Tibial artery (tissue), 4 donors: ENCODE results near the gene B4GALNT3.

ENCODE experiments used
- DNase-seq, 2 donors: peaks; one replicate each; pipeline ENCODE4 v3.0.0-alpha.2; 2019
- H3K27ac ChIP-seq, 2 donors: fragments of 200-600 bp; sonication (generic) in 1 of 2; 1 replicate in 1 of 2; 2 replicates in 1 of 2; pipeline ENCODE4 v1.5.1; 2018 to 2019; ENCODE audit warnings: mild to moderate bottlenecking in 1 of 2
- H3K27me3 ChIP-seq, 2 donors: fragments of 200-600 bp; sonication (generic) in 1 of 2; one replicate each; pipeline versions ENCODE4 v1.5.1 to v1.6.0; 2016 to 2019
- H3K36me3 ChIP-seq, 3 donors: fragments of 200-600 bp; sonication (generic) in 2 of 3; one replicate each; pipeline ENCODE4 v1.5.1; 2016 to 2019; ENCODE audit warnings: mild to moderate bottlenecking in 2 of 3
- H3K4me1 ChIP-seq, 4 donors: fragments of 200-600 bp; sonication (generic) in 2 of 4; 1 replicate in 3 of 4; 2 replicates in 1 of 4; pipeline ENCODE4 v1.5.1; 2016 to 2019
- H3K4me3 ChIP-seq, 2 donors: fragments of 200-600 bp; sonication (generic) in 1 of 2; 1 replicate in 1 of 2; 2 replicates in 1 of 2; pipeline ENCODE4 v1.5.1; 2018 to 2019; ENCODE audit warnings: mild to moderate bottlenecking in 2 of 2
- H3K9me3 ChIP-seq, 3 donors: fragments of 200-600 bp; sonication (generic) in 1 of 3; one replicate each; pipeline ENCODE4 v1.5.1; 2016 to 2019
- intact Hi-C: fragments of 100-400 bp; cut with DNase I; formaldehyde crosslinking; loops from one replicate; pipeline ENCODE4 v1.15.0; 2023; ENCODE audit warnings: low total_unique reads
- TF ChIP-seq, protein P1 (sequence below), 2 experiments: fragments of 200-600 bp in 1 of 2; fragments of 450-650 bp in 1 of 2; IDR thresholded peaks; one replicate each; pipeline ENCODE4 v1.5.1; 2017 to 2019; ENCODE audit warnings: antibody characterized with exemption in 2 of 2, mild to moderate bottlenecking in 1 of 2, moderate library complexity in 1 of 2

B4GALNT3 gene

DNA sequence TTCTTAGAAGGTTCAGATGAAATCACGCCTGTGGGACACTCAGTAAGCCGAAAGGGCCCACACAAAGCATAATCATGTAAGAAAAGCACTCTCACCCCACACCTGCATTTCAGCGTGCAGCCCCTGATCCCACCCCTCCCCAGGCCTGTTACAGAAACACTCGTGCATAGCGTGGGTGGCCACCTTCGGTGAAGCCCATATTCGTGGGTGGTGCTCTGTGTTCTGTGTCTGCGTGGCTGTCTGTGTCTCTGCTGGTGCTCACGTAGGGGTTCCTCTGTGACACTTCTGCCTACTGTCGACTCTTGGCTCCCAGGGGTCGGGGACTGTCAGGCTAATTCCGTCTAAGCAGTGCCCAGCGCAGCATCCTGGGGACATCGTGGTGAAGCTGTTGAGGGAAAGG, 74.0 kb downstream of the B4GALNT3 start:
- no peak for DNase-seq
- intact Hi-C loops, result no loop called here
- no peak overlapping the region for H3K4me3 ChIP-seq
- peaks cover 0 to 7% (median 5%) of the 10 kb centered on the region in 4 donors for H3K4me1 ChIP-seq
- no peaks in the 10 kb centered on the region for H3K36me3 ChIP-seq
- no peaks in the 10 kb centered on the region for H3K27me3 ChIP-seq
- peaks cover 0 to 9% (median 6%) of the 10 kb centered on the region in 3 donors for H3K9me3 ChIP-seq
- H3K27ac ChIP-seq, result no peak overlapping the region
- TF ChIP-seq, protein P1, sequence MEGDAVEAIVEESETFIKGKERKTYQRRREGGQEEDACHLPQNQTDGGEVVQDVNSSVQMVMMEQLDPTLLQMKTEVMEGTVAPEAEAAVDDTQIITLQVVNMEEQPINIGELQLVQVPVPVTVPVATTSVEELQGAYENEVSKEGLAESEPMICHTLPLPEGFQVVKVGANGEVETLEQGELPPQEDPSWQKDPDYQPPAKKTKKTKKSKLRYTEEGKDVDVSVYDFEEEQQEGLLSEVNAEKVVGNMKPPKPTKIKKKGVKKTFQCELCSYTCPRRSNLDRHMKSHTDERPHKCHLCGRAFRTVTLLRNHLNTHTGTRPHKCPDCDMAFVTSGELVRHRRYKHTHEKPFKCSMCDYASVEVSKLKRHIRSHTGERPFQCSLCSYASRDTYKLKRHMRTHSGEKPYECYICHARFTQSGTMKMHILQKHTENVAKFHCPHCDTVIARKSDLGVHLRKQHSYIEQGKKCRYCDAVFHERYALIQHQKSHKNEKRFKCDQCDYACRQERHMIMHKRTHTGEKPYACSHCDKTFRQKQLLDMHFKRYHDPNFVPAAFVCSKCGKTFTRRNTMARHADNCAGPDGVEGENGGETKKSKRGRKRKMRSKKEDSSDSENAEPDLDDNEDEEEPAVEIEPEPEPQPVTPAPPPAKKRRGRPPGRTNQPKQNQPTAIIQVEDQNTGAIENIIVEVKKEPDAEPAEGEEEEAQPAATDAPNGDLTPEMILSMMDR (IDR thresholded peaks at IDR 0.05), result no peak

DNA sequence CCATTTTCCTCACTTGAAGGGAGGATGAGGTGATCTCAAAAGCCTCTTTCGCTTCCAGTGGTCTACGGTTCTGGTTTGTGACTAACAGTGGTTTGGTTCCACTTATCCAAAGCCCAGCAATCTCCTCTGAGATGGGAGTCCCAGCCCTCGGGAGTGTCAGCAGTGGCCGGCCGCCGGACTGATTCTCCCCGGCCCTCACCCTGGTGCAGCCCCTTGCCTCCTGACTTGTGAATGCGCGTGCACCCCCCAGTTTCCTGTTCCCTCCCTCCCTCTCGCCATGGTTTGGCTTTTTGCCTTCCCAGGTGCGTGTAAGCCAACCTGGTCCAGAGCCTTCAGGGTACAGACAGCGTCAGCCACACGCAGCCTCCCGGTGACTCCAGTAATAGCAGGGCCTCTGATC, 74.5 kb downstream of the B4GALNT3 start:
- no peak overlapping the region for H3K27ac ChIP-seq
- H3K27me3 ChIP-seq, result no peaks in the 10 kb centered on the region
- peaks cover 0 to 12% (median 9%) of the 10 kb centered on the region in 4 donors for H3K4me1 ChIP-seq
- H3K36me3 ChIP-seq, result no peaks in the 10 kb centered on the region
- peaks cover 0 to 9% (median 6%) of the 10 kb centered on the region in 3 donors for H3K9me3 ChIP-seq
- TF ChIP-seq, protein P1 (IDR thresholded peaks at IDR 0.05), result no peak
- intact Hi-C loops, result no loop called here
- DNase-seq, result no peak
- no peak overlapping the region for H3K4me3 ChIP-seq

DNA sequence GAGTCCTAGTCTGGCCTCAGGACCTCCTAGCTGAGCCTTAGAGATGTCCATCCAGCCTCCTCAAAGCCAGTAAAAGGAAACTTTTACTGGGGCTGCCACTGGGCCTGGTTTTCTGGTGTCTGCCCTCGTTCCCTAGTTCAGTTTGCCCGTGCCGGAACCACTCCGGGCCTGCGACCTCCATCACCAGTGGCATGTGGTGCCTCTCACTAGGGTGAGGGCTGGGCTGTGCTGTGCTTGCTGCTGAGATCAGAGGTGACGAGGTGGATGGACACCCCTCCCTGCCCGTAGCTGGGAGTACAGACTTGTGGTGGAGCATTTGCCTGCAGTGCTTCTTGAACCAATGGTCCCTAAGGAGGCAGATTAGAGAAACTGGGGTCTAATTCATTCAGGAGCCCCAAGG, 75.7 kb downstream of the B4GALNT3 start:
- TF ChIP-seq, protein P1 (IDR thresholded peaks at IDR 0.05), result no peak
- H3K36me3 ChIP-seq, result no peaks in the 10 kb centered on the region
- H3K4me1 ChIP-seq, result peaks cover 0 to 13% (median 9%) of the 10 kb centered on the region in 4 donors
- intact Hi-C loops, result no loop called here
- H3K27ac ChIP-seq, result no peak overlapping the region
- H3K27me3 ChIP-seq, result no peaks in the 10 kb centered on the region
- DNase-seq, result no peak
- H3K4me3 ChIP-seq, result no peak overlapping the region
- H3K9me3 ChIP-seq, result peaks cover 0 to 9% (median 6%) of the 10 kb centered on the region in 3 donors

DNA sequence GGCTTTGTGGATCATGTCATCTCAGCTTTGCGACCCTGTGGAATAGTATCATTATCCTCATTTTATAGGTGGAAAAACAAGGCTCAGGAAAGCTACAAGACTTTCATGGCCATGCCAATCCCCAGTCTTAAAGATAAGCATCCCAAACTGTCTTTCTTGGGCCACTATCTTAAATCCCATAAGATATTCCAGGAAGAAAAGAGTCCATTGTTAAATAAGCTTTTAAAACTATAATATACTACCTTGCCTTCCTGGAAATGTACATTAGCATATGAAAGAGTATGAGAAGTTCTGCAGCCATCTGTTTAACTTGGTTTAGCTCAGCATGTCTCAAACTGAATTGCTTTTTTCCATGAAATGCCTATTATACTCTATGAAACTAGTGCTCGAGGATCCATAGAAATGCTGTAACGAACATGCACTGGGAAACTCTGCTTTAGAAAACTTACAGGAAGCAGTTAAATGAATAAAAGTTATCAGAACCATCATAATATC, 77.1 kb downstream of the B4GALNT3 start:
- Histone ChIP-seq H3K4me1 (peaks cover 0 to 23% (median 15%) of the 10 kb centered on the region in 4 donors), H3K4me3 (no peak overlapping the region), H3K36me3 (no peaks in the 10 kb centered on the region), H3K27me3 (no peaks in the 10 kb centered on the region), H3K9me3 (peaks cover 0 to 9% (median 6%) of the 10 kb centered on the region in 3 donors), H3K27ac (no peak overlapping the region)
- no peak for DNase-seq
- intact Hi-C loops, result no loop called here
- TF ChIP-seq, protein P1 (IDR thresholded peaks at IDR 0.05), result no peak

DNA sequence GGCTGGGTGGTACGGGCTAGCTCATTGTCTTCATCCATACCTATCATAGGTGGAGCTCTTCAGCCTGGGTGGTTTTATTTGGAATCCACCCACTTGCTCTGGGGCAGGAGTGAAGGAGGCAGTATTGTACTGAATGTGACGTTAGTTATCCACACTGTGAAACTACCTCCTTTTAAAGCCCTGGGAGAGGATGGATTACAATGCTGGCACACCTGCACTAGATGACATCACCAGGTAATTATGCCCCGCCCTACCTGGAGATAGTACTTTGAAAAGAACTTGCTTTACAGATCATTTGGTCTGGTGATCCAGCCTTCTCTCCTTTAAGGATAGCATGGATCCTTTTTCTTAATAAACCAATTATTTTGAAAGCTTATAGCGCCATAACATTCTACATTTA, 78.0 kb downstream of the B4GALNT3 start:
- no peak overlapping the region for H3K4me3 ChIP-seq
- H3K27me3 ChIP-seq, result no peaks in the 10 kb centered on the region
- intact Hi-C loops, result no loop called here
- H3K27ac ChIP-seq, result no peak overlapping the region
- no peaks in the 10 kb centered on the region for H3K9me3 ChIP-seq
- peaks cover 0 to 28% (median 20%) of the 10 kb centered on the region in 4 donors for H3K4me1 ChIP-seq
- DNase-seq, result no peak
- TF ChIP-seq, protein P1 (IDR thresholded peaks at IDR 0.05), result no peak
- H3K36me3 ChIP-seq, result no peaks in the 10 kb centered on the region
